Measurements from ENCODE around the gene ATG16L2. TPM values are rescaled to one million over a fixed set of nuclear protein-coding genes. Genes with fewer than 3 reads are reported as not detected.

The ATG16L2 gene
- total and polyA plus RNA-seq, 2 of the 4 experiments (the other 2 are of a cell fraction), result 1.3 to 12.7 TPM

GRCh38 chr11:72807792-72808191 is 6.4 kb upstream of the ATG16L2 start (continued):
- TF ChIP-seq USF2 (IDR thresholded peaks at IDR 0.05; ENCODE audit: low read depth, low read length), result no peak

- ChIA-PET CTCF (no interaction called here), POLR2A (ENCODE audit: unreplicated experiment) (no interaction called here)
- Histone ChIP-seq H2BK15ac (ENCODE audit: low read depth, low read length) (no peak overlapping the region), H4K91ac (ENCODE audit: insufficient read depth, low read depth, low read length) (no peak overlapping the region), H3K4me3 (ENCODE audit: insufficient read depth, low read depth, low read length) (no peak overlapping the region), H3K9me1 (ENCODE audit: insufficient read depth, low read length) (peaks cover 13% of the 10 kb centered on the region; the same call in 1 of the 2 replicates), H4K20me1 (ENCODE audit: insufficient read depth, low read length) (no peaks in the 10 kb centered on the region), H3K36me3 (ENCODE audit: control insufficient read depth, insufficient read depth, low read length) (peaks cover 3% of the 10 kb centered on the region; the same call in 1 of the 2 replicates), H2AK5ac (ENCODE audit: low read depth, low read length) (no peak overlapping the region), H2AFZ (replicated peaks; ENCODE audit: low read length, poor library complexity) (no peak overlapping the region), H3K18ac (ENCODE audit: low read depth, low read length) (no peak overlapping the region), H2BK5ac (ENCODE audit: low read depth, low read length, poor library complexity, severe bottlenecking) (no peak overlapping the region), H2AK9ac (replicated peaks; ENCODE audit: low read depth, low read length, poor library complexity) (no peak overlapping the region), H3K4me2 (ENCODE audit: low read depth, low read length) (no peak overlapping the region), H3K56ac (ENCODE audit: extremely low read depth, insufficient read depth, low read length) (no peak overlapping the region), H3K9me3 (ENCODE audit: control insufficient read depth, insufficient read depth, low read length) (no peaks in the 10 kb centered on the region), H3K23ac (ENCODE audit: low read depth, low read length) (no peak overlapping the region), H3K79me1 (ENCODE audit: low read depth in 1 of 2, low read length in 2 of 2) (peaks cover 9 to 28% of the 10 kb centered on the region in 2 experiments; a peak in 3 of 4 replicates), H4K8ac (ENCODE audit: low read depth in 2 of 2, low read length in 2 of 2) (no peak overlapping the region), H2BK120ac (ENCODE audit: low read depth, low read length) (no peak overlapping the region), H3K27ac (ENCODE audit: insufficient read depth, low read length) (no peak overlapping the region), H4K5ac (ENCODE audit: low read depth, low read length) (no peak overlapping the region), H2BK20ac (ENCODE audit: low read depth, low read length) (no peak overlapping the region), H3K4me1 (ENCODE audit: control insufficient read depth, insufficient read depth, low read length) (peaks cover 16% of the 10 kb centered on the region), H3K4ac (ENCODE audit: low read depth, low read length) (no peak overlapping the region), H3K14ac (replicated peaks; ENCODE audit: low read depth, low read length) (no peak overlapping the region), H3K27me3 (ENCODE audit: control insufficient read depth, insufficient read depth, low read length) (no peaks in the 10 kb centered on the region), H3K9ac (ENCODE audit: low read depth, low read length) (no peak overlapping the region)
- BruUV-seq (replicated peaks), result no TSS peak
- DNase-seq (peak; percentile 46), ATAC-seq (ENCODE audit: low read depth) (no peak)
- in situ Hi-C loops (cut with MboI; ENCODE audit: low sequenced_read_pairs), result no loop called here
- WGBS, 2 experiments (ENCODE audit: extremely low coverage in 2 of 2, insufficient read length in 1 of 2), result 100% methylated on average over 2 of the region's 4 CpGs; no CpG with 5 or more reads in 1 of the 2 experiments
- intact Hi-C loops (cut with micrococcal nuclease), result no loop called here
- dilution Hi-C loops (cut with HindIII; ENCODE audit: low sequenced_read_pairs, unreplicated experiment), result no loop called here
- TF ChIP-seq SMC3 (IDR thresholded peaks at IDR 0.05; ENCODE audit: low read depth, low read length), result no peak
- no peak for TF ChIP-seq ELK1 (IDR thresholded peaks at IDR 0.05; ENCODE audit: borderline replicate concordance, low read depth, low read length)
- TF ChIP-seq RCOR1 (IDR thresholded peaks at IDR 0.05; ENCODE audit: insufficient replicate concordance, low read length), result no peak
- TF ChIP-seq CHD1 (IDR thresholded peaks at IDR 0.05; ENCODE audit: low read depth, low read length), result no peak
- no peak for TF ChIP-seq MXI1 (IDR thresholded peaks at IDR 0.05; ENCODE audit: borderline replicate concordance, low read depth, low read length)
- TF ChIP-seq BHLHE40 (IDR thresholded peaks at IDR 0.05; ENCODE audit: low read depth, low read length), result no peak
- TF ChIP-seq NFE2L2 (IDR thresholded peaks at IDR 0.05; ENCODE audit: low read depth, low read length), result no peak
- no peak for TF ChIP-seq CEBPB (IDR thresholded peaks at IDR 0.05; ENCODE audit: low read depth, low read length)
- TF ChIP-seq RAD21 (IDR thresholded peaks at IDR 0.05; ENCODE audit: low read length), result no peak
- TF ChIP-seq FOS (IDR thresholded peaks at IDR 0.05; ENCODE audit: low read depth, low read length), result no peak
- no peak for TF ChIP-seq RFX5 (IDR thresholded peaks at IDR 0.05; ENCODE audit: low read depth, low read length)
- TF ChIP-seq USF2 (IDR thresholded peaks at IDR 0.05; ENCODE audit: low read depth, low read length), result no peak
Measured at GRCh38 chr11:72808331-72808798, 5.8 kb upstream of the ATG16L2 start.

Data from IMR-90 (cell line).